Endothelial cell (in vitro differentiated cells): ENCODE results near the gene CLIP4. TPM values are rescaled to one million over a fixed set of nuclear protein-coding genes. Genes with fewer than 3 reads are reported as not detected.

Source experiments
- DNase-seq: peaks from one replicate; pipeline ENCODE4 v3.0.0; 2021; ENCODE audit warnings: low spot score
- H3K27ac Mint-ChIP-seq: one replicate; pipeline ENCODE4 v1.8.0; 2021; ENCODE audit warnings: mixed read lengths, inconsistent platforms; ENCODE audit not compliant: unreplicated experiment
- H3K27me3 Mint-ChIP-seq: one replicate; pipeline ENCODE4 v1.8.0; 2021; ENCODE audit warnings: mild to moderate bottlenecking, moderate library complexity, mixed read lengths, inconsistent platforms; ENCODE audit not compliant: unreplicated experiment
- H3K36me3 Mint-ChIP-seq: one replicate; pipeline ENCODE4 v1.8.0; 2021; ENCODE audit warnings: mild to moderate bottlenecking, low read depth, mixed read lengths, inconsistent platforms; ENCODE audit not compliant: unreplicated experiment
- H3K4me1 Mint-ChIP-seq: one replicate; pipeline ENCODE4 v1.8.0; 2021; ENCODE audit warnings: mild to moderate bottlenecking, mixed read lengths, inconsistent platforms; ENCODE audit not compliant: unreplicated experiment
- H3K4me3 Mint-ChIP-seq: one replicate; pipeline ENCODE4 v1.8.0; 2021; ENCODE audit warnings: mild to moderate bottlenecking, mixed read lengths, inconsistent platforms; ENCODE audit not compliant: unreplicated experiment
- H3K9me3 Mint-ChIP-seq: one replicate; pipeline ENCODE4 v1.8.0; 2021; ENCODE audit warnings: mixed read lengths, inconsistent platforms; ENCODE audit not compliant: unreplicated experiment
- total RNA-seq: library from RNA; stranded (reverse); fragmentation: NEBNext Ultra II Directional; extraction: Animal tissue kit (Norgen Biotek cat#: 25700); gene quantifications from one replicate; pipeline ENCODE4 v1.2.1, GENCODE V29; 2021; ENCODE audit not compliant: unreplicated experiment
- TF ChIP-seq, protein P1 (sequence below): fragments of 200-600 bp; sonication (generic); IDR thresholded peaks from one replicate; pipeline ENCODE4 v1.5.0; 2021; ENCODE audit warnings: antibody characterized with exemption; ENCODE audit not compliant: unreplicated experiment

Gene CLIP4
- total RNA-seq, 1 donor from 2014 or later, result 0.46 TPM

DNA sequence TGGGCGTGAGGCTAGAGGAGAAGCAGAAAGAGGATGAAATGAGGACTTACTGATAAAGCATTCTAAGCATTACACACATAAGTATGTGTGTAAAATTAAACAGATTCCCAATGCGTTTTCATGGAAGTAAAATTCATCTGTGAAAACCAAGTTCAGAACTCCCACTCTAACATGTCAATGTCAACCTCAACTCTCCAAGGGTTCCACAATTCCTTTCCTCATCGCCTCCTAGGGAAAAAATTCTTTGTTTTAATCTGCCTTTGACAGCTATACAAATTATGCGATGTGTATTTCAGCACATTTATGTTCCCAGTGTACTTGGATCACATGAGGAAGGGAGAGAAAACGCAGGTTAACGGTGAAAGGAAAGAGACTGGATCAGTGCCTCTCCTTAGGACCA lies 76.6 kb downstream of the CLIP4 start:
- H3K27me3 Mint-ChIP-seq, result peaks cover 2% of the 10 kb centered on the region
- no peaks in the 10 kb centered on the region for H3K9me3 Mint-ChIP-seq
- H3K4me1 Mint-ChIP-seq, result no peaks in the 10 kb centered on the region
- TF ChIP-seq, protein P1, sequence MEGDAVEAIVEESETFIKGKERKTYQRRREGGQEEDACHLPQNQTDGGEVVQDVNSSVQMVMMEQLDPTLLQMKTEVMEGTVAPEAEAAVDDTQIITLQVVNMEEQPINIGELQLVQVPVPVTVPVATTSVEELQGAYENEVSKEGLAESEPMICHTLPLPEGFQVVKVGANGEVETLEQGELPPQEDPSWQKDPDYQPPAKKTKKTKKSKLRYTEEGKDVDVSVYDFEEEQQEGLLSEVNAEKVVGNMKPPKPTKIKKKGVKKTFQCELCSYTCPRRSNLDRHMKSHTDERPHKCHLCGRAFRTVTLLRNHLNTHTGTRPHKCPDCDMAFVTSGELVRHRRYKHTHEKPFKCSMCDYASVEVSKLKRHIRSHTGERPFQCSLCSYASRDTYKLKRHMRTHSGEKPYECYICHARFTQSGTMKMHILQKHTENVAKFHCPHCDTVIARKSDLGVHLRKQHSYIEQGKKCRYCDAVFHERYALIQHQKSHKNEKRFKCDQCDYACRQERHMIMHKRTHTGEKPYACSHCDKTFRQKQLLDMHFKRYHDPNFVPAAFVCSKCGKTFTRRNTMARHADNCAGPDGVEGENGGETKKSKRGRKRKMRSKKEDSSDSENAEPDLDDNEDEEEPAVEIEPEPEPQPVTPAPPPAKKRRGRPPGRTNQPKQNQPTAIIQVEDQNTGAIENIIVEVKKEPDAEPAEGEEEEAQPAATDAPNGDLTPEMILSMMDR, result no peak
- H3K27ac Mint-ChIP-seq, result no peak overlapping the region
- no peak overlapping the region for H3K4me3 Mint-ChIP-seq
- H3K36me3 Mint-ChIP-seq, result no peaks in the 10 kb centered on the region
- DNase-seq, result no peak

DNA sequence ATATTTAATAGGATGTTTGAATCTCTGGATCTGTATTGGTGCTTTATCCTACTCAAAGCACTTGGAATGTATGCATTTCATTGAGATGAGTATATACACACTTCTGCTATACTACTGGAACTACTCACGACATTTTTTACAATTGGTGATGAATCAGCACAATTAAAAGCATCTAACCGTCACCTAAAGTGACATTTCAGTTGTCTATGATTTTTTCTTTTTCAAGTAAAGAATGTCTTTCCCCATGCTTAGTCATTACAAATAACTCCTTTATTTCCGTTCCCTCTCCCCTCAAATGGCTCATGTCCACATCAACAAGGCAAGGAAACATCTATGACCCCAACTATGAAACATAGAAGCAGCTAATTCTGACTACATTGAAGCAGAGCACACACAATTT lies 77.3 kb downstream of the CLIP4 start:
- TF ChIP-seq, protein P1, result no peak
- Mint-ChIP-seq H3K9me3 (no peaks in the 10 kb centered on the region), H3K27me3 (peaks cover 2% of the 10 kb centered on the region), H3K36me3 (no peaks in the 10 kb centered on the region), H3K4me1 (no peaks in the 10 kb centered on the region), H3K4me3 (no peak overlapping the region), H3K27ac (no peak overlapping the region)
- DNase-seq, result no peak

DNA sequence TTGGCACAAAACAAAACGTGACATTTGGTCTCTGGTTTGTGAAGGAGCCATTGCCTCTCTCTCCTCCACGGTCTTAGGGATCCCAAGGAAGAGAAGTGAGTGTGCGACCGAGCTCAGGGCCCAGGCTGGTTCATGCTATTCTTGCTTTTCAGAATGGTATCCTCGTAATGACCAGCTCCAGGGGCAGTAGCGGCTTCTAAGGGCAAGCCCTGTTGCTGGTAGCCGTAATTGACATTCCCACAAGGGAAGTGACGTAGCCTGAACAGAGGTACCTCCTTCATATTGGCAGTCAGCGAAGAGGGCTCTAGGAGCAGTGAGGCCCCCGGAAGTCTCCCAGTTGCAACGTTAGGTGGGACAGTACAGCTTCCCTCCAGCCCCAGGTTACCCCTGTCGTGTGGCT lies 77.9 kb downstream of the CLIP4 start:
- Mint-ChIP-seq H3K27ac (no peak overlapping the region), H3K4me3 (no peak overlapping the region), H3K4me1 (no peaks in the 10 kb centered on the region), H3K27me3 (peaks cover 2% of the 10 kb centered on the region), H3K36me3 (no peaks in the 10 kb centered on the region), H3K9me3 (no peaks in the 10 kb centered on the region)
- TF ChIP-seq, protein P1, result no peak
- no peak for DNase-seq

DNA sequence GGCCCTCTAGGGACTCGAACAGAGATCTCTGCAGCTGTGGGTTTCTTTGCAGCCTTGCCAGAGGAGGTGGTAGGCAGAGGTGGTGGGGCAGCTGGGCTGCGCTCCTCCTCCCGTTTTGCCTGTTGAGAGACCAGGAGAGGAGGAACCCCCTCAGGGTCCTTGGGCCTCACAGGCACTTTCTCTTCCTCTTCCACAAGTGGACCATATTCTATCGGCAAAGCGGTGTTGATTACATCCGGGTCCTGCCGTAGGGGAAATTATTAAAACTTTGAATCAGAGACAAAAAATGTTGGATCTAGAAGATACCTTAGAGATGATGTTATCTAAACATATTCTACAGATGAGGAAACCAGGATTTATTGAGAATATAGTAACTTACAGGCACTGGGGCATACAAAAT lies 78.5 kb downstream of the CLIP4 start:
- Mint-ChIP-seq H3K9me3 (no peaks in the 10 kb centered on the region), H3K36me3 (no peaks in the 10 kb centered on the region), H3K27ac (no peak overlapping the region), H3K27me3 (peaks cover 2% of the 10 kb centered on the region), H3K4me1 (no peaks in the 10 kb centered on the region), H3K4me3 (no peak overlapping the region)
- TF ChIP-seq, protein P1, result no peak
- no peak for DNase-seq

DNA sequence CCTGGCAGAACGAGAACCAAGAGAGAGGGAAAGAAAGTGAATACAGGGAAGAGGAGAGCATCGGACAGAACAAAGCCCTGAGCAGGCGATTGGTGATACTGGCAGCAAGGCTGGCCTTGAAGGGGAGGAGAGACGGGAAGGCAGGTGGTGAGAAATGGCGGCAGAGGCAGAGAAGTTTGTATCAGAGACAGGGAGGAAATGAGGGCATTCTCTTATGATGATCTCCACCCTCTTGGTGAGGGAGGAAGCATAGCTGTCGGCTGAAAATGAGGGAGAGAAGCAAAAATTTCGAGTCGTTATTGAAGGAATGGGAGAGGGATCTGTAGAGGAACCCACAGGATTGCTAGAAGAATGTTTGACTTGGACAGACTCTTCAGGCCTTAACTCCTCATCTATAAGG lies 80.6 kb downstream of the CLIP4 start:
- DNase-seq, result no peak
- Mint-ChIP-seq H3K4me3 (no peak overlapping the region), H3K4me1 (no peaks in the 10 kb centered on the region), H3K27me3 (peaks cover 2% of the 10 kb centered on the region), H3K27ac (no peak overlapping the region), H3K36me3 (no peaks in the 10 kb centered on the region), H3K9me3 (no peaks in the 10 kb centered on the region)
- TF ChIP-seq, protein P1, result no peak
